ENCODE measurements around the gene BANP. TPM values are rescaled to one million over a fixed set of nuclear protein-coding genes. Genes with fewer than 3 reads are reported as not detected.
"Not testable (repeated sequence)": the region's sequence is repeated elsewhere in the genome, so short reads cannot be mapped to it uniquely, and the experiment has no call there.

Gene BANP
- total RNA-seq, 3 donors from 2014 or later (not counting 1 experiment from before 2014, with no cell fraction given): 88.8 to 117 (median 117) TPM

GRCh38 chr16:88099563-88099890 lies 148.3 kb downstream of the BANP start:
- H3K4me1 ChIP-seq (ENCODE audit: control insufficient read depth, insufficient read depth, low read length): no peaks in the 10 kb centered on the region
- Mint-ChIP-seq H3K27ac (no peak overlapping the region), H3K4me1 (no peaks in the 10 kb centered on the region), H3K9me3 (no peaks in the 10 kb centered on the region), H3K36me3 (no peaks in the 10 kb centered on the region), H3K27me3 (ENCODE audit: low read depth in 2 of 2) (peaks cover 7 to 16% of the 10 kb centered on the region in 2 donors), H3K4me3 (no peak overlapping the region)
- ATAC-seq (no peak), DNase-seq (no peak)
- peaks cover 4% of the 10 kb centered on the region for H3K9me3 ChIP-seq (ENCODE audit: control insufficient read depth, insufficient read depth, low read length)
- no peaks in the 10 kb centered on the region for H3K36me3 ChIP-seq (ENCODE audit: control insufficient read depth, insufficient read depth, low read length)
- H3K4me3 ChIP-seq (ENCODE audit: low read length): no peak overlapping the region
- H3K27me3 ChIP-seq (ENCODE audit: control insufficient read depth, insufficient read depth, low read length): no peaks in the 10 kb centered on the region
- intact Hi-C loops (cut with micrococcal nuclease): no loop called here
- TF ChIP-seq, protein P1, sequence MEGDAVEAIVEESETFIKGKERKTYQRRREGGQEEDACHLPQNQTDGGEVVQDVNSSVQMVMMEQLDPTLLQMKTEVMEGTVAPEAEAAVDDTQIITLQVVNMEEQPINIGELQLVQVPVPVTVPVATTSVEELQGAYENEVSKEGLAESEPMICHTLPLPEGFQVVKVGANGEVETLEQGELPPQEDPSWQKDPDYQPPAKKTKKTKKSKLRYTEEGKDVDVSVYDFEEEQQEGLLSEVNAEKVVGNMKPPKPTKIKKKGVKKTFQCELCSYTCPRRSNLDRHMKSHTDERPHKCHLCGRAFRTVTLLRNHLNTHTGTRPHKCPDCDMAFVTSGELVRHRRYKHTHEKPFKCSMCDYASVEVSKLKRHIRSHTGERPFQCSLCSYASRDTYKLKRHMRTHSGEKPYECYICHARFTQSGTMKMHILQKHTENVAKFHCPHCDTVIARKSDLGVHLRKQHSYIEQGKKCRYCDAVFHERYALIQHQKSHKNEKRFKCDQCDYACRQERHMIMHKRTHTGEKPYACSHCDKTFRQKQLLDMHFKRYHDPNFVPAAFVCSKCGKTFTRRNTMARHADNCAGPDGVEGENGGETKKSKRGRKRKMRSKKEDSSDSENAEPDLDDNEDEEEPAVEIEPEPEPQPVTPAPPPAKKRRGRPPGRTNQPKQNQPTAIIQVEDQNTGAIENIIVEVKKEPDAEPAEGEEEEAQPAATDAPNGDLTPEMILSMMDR (IDR thresholded peaks at IDR 0.05): no peak
- no peak overlapping the region for H3K27ac ChIP-seq (ENCODE audit: low read length)
- 91% methylated on average over 17 of the region's 17 CpGs for WGBS (ENCODE audit: insufficient coverage)

DNA sequence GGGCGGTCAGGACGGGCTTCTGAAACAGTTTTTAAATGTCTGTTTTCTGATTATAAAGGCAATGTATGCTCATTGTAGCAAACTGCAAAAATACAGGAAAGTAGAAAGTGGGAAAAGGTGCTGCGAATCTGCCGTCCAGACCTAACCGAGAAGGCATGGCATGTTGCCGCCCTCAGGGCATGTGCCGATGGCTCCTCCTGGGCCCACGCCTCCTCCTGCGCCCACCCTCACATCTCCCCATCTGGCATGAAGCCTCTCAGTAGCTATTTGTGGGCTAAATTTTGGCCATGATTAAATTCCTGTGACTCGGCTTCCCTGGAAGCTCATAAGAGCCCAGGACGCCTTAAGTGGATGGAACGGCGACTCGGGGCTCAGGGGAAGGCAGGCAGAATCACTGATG lies 148.7 kb downstream of the BANP start:
- H3K4me3 Mint-ChIP-seq; ATAC-seq; intact Hi-C loops (cut with micrococcal nuclease); H3K4me3 ChIP-seq (ENCODE audit: low read length); H3K27ac ChIP-seq (ENCODE audit: low read length); H3K27me3 ChIP-seq (ENCODE audit: control insufficient read depth, insufficient read depth, low read length); H3K4me1 ChIP-seq (ENCODE audit: control insufficient read depth, insufficient read depth, low read length); H3K36me3 ChIP-seq (ENCODE audit: control insufficient read depth, insufficient read depth, low read length); H3K9me3 Mint-ChIP-seq; H3K9me3 ChIP-seq (ENCODE audit: control insufficient read depth, insufficient read depth, low read length); H3K27ac Mint-ChIP-seq; H3K36me3 Mint-ChIP-seq; DNase-seq; H3K4me1 Mint-ChIP-seq: not testable (repeated sequence)
- WGBS (ENCODE audit: insufficient coverage): 89% methylated on average over 14 of the region's 14 CpGs
- peaks cover 7 to 16% of the 10 kb centered on the region in 2 donors for H3K27me3 Mint-ChIP-seq (ENCODE audit: low read depth in 2 of 2)

DNA sequence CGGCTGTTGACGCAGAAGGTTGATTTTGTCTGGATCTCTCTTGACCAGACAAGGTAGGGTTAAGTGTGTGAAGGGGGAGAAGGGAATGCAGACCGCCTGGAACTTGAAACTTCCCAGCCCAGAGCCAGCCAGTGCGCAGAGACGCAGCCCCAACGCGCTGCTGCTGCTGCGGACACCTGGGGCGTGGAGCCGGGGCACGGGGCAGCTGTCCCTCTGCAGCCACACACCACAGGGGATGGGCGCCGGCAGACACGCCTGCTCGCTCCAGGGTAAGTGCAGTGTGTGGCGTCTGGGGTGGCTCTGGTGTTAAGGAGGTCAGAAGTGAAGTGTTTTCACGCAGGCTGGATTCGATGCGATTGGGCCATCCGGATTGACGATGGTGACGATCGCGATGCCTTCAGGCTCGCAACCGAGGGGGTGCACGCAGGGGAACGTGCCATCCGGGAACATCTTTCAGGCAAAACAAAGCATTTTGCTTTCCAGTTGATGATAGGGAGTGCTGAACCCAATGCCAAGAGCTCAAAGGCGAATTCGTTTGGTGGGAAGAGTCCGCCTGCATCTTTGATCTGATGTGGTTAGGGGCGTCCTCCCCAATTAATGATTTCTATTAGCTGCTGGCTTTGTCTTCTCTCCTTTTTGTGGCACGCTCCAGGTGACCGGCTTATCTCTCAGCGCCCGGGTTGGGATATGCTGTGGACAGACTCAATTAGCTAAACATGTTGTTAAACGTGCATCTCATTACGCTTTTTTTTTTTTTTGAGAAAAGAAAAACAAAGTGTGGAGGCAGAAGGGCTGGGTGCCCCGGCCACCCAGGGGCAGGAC lies 149.8 kb downstream of the BANP start:
- intact Hi-C loops (cut with micrococcal nuclease); H3K4me1 Mint-ChIP-seq; ATAC-seq; H3K27me3 ChIP-seq (ENCODE audit: control insufficient read depth, insufficient read depth, low read length); H3K4me1 ChIP-seq (ENCODE audit: control insufficient read depth, insufficient read depth, low read length); H3K4me3 ChIP-seq (ENCODE audit: low read length); H3K9me3 ChIP-seq (ENCODE audit: control insufficient read depth, insufficient read depth, low read length); DNase-seq; H3K27ac ChIP-seq (ENCODE audit: low read length); H3K4me3 Mint-ChIP-seq; H3K36me3 ChIP-seq (ENCODE audit: control insufficient read depth, insufficient read depth, low read length); H3K9me3 Mint-ChIP-seq; H3K27ac Mint-ChIP-seq; H3K36me3 Mint-ChIP-seq: not testable (repeated sequence)
- H3K27me3 Mint-ChIP-seq (ENCODE audit: low read depth in 2 of 2): peaks cover 7 to 16% of the 10 kb centered on the region in 2 donors
- WGBS (ENCODE audit: insufficient coverage): 43% methylated on average over 35 of the region's 40 CpGs

GRCh38 chr16:88101623-88102105 lies 150.4 kb downstream of the BANP start:
- H3K4me1 Mint-ChIP-seq; H3K9me3 Mint-ChIP-seq; DNase-seq; H3K27me3 ChIP-seq (ENCODE audit: control insufficient read depth, insufficient read depth, low read length); H3K9me3 ChIP-seq (ENCODE audit: control insufficient read depth, insufficient read depth, low read length); H3K4me3 ChIP-seq (ENCODE audit: low read length); H3K36me3 ChIP-seq (ENCODE audit: control insufficient read depth, insufficient read depth, low read length); intact Hi-C loops (cut with micrococcal nuclease); H3K27ac ChIP-seq (ENCODE audit: low read length); ATAC-seq; H3K36me3 Mint-ChIP-seq; H3K4me1 ChIP-seq (ENCODE audit: control insufficient read depth, insufficient read depth, low read length); H3K4me3 Mint-ChIP-seq; H3K27ac Mint-ChIP-seq: not testable (repeated sequence)
- WGBS (ENCODE audit: insufficient coverage): 21% methylated on average over 16 of the region's 21 CpGs
- H3K27me3 Mint-ChIP-seq (ENCODE audit: low read depth in 2 of 2): peaks cover 7 to 16% of the 10 kb centered on the region in 2 donors

- H3K4me3 ChIP-seq (ENCODE audit: low read length): no peak overlapping the region
- no peak overlapping the region for H3K27ac ChIP-seq (ENCODE audit: low read length)
- H3K27me3 Mint-ChIP-seq (ENCODE audit: low read depth in 2 of 2): peaks cover 7 to 16% of the 10 kb centered on the region in 2 donors
- H3K4me1 Mint-ChIP-seq: no peaks in the 10 kb centered on the region
- H3K27me3 ChIP-seq (ENCODE audit: control insufficient read depth, insufficient read depth, low read length): no peaks in the 10 kb centered on the region
- no peaks in the 10 kb centered on the region for H3K9me3 Mint-ChIP-seq
- WGBS (ENCODE audit: insufficient coverage): 93% methylated on average over 17 of the region's 17 CpGs
- TF ChIP-seq, protein P1 (IDR thresholded peaks at IDR 0.05): no peak
- H3K36me3 Mint-ChIP-seq: no peaks in the 10 kb centered on the region
- no peaks in the 10 kb centered on the region for H3K36me3 ChIP-seq (ENCODE audit: control insufficient read depth, insufficient read depth, low read length)
- H3K4me3 Mint-ChIP-seq: no peak overlapping the region
- H3K4me1 ChIP-seq (ENCODE audit: control insufficient read depth, insufficient read depth, low read length): no peaks in the 10 kb centered on the region
- no peaks in the 10 kb centered on the region for H3K9me3 ChIP-seq (ENCODE audit: control insufficient read depth, insufficient read depth, low read length)
- no peak for ATAC-seq
- no peak overlapping the region for H3K27ac Mint-ChIP-seq
- DNase-seq: no peak
- intact Hi-C loops (cut with micrococcal nuclease): no loop called here
These were observed 151.4 kb downstream of the BANP start for GRCh38 chr16:88102597-88102996.
